ENCODE data around the gene RCBTB1.
"Not testable (repeated sequence)": the region's sequence is repeated elsewhere in the genome, so short reads cannot be mapped to it uniquely, and the experiment has no call there.

DNA sequence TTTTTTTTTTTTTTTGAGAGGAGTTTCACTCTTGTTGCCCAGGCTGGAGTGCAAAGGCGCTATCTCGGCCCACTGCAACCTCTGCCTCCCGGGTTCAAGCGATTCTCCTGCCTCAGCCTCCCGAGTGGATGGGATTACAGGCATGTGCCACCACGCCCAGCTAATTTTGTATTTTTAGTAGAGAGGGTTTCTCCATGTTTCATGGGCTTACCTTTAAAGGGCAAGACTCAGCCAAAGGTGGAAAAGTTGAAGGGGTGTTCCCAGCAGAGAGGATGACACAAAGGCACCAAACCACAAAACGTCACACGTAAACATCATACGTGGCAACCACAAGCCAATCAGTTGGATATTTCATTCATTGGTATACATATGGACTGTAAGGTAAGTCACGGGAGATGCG, 88.5 kb downstream of the RCBTB1 start:
- TF ChIP-seq, protein P1, sequence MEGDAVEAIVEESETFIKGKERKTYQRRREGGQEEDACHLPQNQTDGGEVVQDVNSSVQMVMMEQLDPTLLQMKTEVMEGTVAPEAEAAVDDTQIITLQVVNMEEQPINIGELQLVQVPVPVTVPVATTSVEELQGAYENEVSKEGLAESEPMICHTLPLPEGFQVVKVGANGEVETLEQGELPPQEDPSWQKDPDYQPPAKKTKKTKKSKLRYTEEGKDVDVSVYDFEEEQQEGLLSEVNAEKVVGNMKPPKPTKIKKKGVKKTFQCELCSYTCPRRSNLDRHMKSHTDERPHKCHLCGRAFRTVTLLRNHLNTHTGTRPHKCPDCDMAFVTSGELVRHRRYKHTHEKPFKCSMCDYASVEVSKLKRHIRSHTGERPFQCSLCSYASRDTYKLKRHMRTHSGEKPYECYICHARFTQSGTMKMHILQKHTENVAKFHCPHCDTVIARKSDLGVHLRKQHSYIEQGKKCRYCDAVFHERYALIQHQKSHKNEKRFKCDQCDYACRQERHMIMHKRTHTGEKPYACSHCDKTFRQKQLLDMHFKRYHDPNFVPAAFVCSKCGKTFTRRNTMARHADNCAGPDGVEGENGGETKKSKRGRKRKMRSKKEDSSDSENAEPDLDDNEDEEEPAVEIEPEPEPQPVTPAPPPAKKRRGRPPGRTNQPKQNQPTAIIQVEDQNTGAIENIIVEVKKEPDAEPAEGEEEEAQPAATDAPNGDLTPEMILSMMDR (tag by site-specific recombination; IDR thresholded peaks at IDR 0.05) = not testable (repeated sequence)
- TF ChIP-seq, protein P2, sequence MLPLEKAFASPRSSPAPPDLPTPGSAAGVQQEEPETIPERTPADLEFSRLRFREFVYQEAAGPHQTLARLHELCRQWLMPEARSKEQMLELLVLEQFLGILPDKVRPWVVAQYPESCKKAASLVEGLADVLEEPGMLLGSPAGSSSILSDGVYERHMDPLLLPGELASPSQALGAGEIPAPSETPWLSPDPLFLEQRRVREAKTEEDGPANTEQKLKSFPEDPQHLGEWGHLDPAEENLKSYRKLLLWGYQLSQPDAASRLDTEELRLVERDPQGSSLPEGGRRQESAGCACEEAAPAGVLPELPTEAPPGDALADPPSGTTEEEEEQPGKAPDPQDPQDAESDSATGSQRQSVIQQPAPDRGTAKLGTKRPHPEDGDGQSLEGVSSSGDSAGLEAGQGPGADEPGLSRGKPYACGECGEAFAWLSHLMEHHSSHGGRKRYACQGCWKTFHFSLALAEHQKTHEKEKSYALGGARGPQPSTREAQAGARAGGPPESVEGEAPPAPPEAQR (tag by site-specific recombination; IDR thresholded peaks at IDR 0.05) = not testable (repeated sequence)
- not testable (repeated sequence) for TF ChIP-seq ZNF426, ZBTB17 (tag by site-specific recombination; IDR thresholded peaks at IDR 0.05)

Measured in HEK293 (cell line).